Chondrocyte (in vitro differentiated cells): ENCODE results near the gene SORD. TPM values are rescaled to one million over a fixed set of nuclear protein-coding genes. Genes with fewer than 3 reads are reported as not detected.

Experiments
- DNase-seq: peaks from one replicate; pipeline ENCODE4 v3.0.0; 2021; ENCODE audit warnings: mixed read lengths, low spot score
- H3K27ac Mint-ChIP-seq: one replicate; pipeline ENCODE4 v1.8.0; 2021; ENCODE audit warnings: mild to moderate bottlenecking, moderate library complexity, mixed read lengths; ENCODE audit not compliant: unreplicated experiment
- H3K27me3 Mint-ChIP-seq: 2 replicates; pipeline ENCODE4 v1.8.0; 2021; ENCODE audit warnings: low read depth, mixed read lengths
- H3K36me3 Mint-ChIP-seq: 2 replicates; pipeline ENCODE4 v1.8.0; 2021; ENCODE audit warnings: low read depth, mixed read lengths
- H3K4me1 Mint-ChIP-seq: 2 replicates; pipeline ENCODE4 v1.8.0; 2021; ENCODE audit warnings: low read depth, mild to moderate bottlenecking, mixed read lengths
- H3K4me3 Mint-ChIP-seq: one replicate; pipeline ENCODE4 v1.8.0; 2021; ENCODE audit warnings: mild to moderate bottlenecking, moderate library complexity, mixed read lengths; ENCODE audit not compliant: unreplicated experiment
- H3K9me3 Mint-ChIP-seq: 2 replicates; pipeline ENCODE4 v1.8.0; 2021; ENCODE audit warnings: low read depth, mixed read lengths
- CTCF ChIP-seq: fragments of 200-600 bp; sonication (generic); IDR thresholded peaks from 2 replicates; pipeline ENCODE4 v1.5.0; 2021; ENCODE audit warnings: antibody characterized with exemption, mild to moderate bottlenecking, moderate library complexity
- total RNA-seq: library from RNA; stranded (reverse); gene quantifications from 3 replicates; pipeline ENCODE4 v1.2.1, GENCODE V29; 2021

SORD gene
- total RNA-seq, 1 donor from 2014 or later = 10.6 TPM

GRCh38 chr15:45095661-45096060 is 72.7 kb downstream of the SORD start:
- H3K4me3 Mint-ChIP-seq = no peak overlapping the region
- TF ChIP-seq CTCF = no peak
- peaks cover 29% of the 10 kb centered on the region for H3K27me3 Mint-ChIP-seq
- H3K27ac Mint-ChIP-seq = no peak overlapping the region
- H3K4me1 Mint-ChIP-seq = peaks cover 2% of the 10 kb centered on the region
- H3K36me3 Mint-ChIP-seq = no peaks in the 10 kb centered on the region
- peaks cover 3% of the 10 kb centered on the region for H3K9me3 Mint-ChIP-seq
- no peak for DNase-seq

DNA sequence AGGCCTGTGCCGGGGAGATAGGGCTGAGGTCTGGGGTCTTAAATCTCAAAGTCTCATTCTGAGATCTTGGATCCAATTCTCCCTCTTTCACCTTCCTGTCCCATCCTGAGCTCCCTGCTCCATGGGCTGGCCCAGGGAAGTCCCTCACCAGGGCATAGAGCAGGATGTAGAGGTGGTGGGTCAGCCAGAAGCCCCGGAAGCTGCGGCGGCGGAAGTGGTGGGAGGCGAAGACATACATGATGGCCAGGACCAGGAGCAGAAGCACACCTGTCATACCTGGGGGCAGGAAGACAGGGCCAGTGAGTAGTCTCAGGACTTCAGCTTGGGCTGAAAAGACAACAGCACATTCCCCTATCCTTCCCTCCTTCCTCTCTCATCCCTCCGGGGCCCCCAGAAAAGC is 74.5 kb downstream of the SORD start:
- no peak for TF ChIP-seq CTCF
- no peak for DNase-seq
- no peak overlapping the region for H3K27ac Mint-ChIP-seq
- peaks cover 2% of the 10 kb centered on the region for H3K9me3 Mint-ChIP-seq
- H3K27me3 Mint-ChIP-seq = peaks cover 30% of the 10 kb centered on the region
- no peaks in the 10 kb centered on the region for H3K36me3 Mint-ChIP-seq
- no peak overlapping the region for H3K4me3 Mint-ChIP-seq
- H3K4me1 Mint-ChIP-seq = no peaks in the 10 kb centered on the region

- no peaks in the 10 kb centered on the region for H3K9me3 Mint-ChIP-seq
- H3K36me3 Mint-ChIP-seq = no peaks in the 10 kb centered on the region
- TF ChIP-seq CTCF = no peak
- DNase-seq = no peak
- no peaks in the 10 kb centered on the region for H3K4me1 Mint-ChIP-seq
- H3K4me3 Mint-ChIP-seq = no peak overlapping the region
- no peak overlapping the region for H3K27ac Mint-ChIP-seq
- peaks cover 13% of the 10 kb centered on the region for H3K27me3 Mint-ChIP-seq
Observed at GRCh38 chr15:45099549-45100165, 76.7 kb downstream of the SORD start.

- H3K4me3 Mint-ChIP-seq = no peak overlapping the region
Observed at GRCh38 chr15:45100884-45101625, 78.1 kb downstream of the SORD start.

GRCh38 chr15:45101749-45102148 is 78.8 kb downstream of the SORD start:
- Mint-ChIP-seq H3K4me3 (no peak overlapping the region), H3K27ac (no peak overlapping the region), H3K27me3 (peaks cover 27% of the 10 kb centered on the region), H3K36me3 (no peaks in the 10 kb centered on the region), H3K9me3 (no peaks in the 10 kb centered on the region), H3K4me1 (no peaks in the 10 kb centered on the region)
- DNase-seq = no peak
- no peak for TF ChIP-seq CTCF

More at GRCh38 chr15:45100884-45101625, 78.1 kb downstream of the SORD start:
- H3K27ac Mint-ChIP-seq = no peak overlapping the region
- H3K9me3 Mint-ChIP-seq = no peaks in the 10 kb centered on the region
- TF ChIP-seq CTCF = no peak
- peaks cover 23% of the 10 kb centered on the region for H3K27me3 Mint-ChIP-seq
- no peaks in the 10 kb centered on the region for H3K36me3 Mint-ChIP-seq
- no peak for DNase-seq
- H3K4me1 Mint-ChIP-seq = no peaks in the 10 kb centered on the region
